SKM-1 treated with dmso at 0.1 percent for 144 hours (cell line): ENCODE results near the gene ROBO2.

Experiments used
- DNase-seq: peaks from one replicate; lab custom pipeline; 2025; ENCODE audit not compliant: unreplicated experiment; lab: John Stamatoyannopoulos, UW

ROBO2 gene

DNA sequence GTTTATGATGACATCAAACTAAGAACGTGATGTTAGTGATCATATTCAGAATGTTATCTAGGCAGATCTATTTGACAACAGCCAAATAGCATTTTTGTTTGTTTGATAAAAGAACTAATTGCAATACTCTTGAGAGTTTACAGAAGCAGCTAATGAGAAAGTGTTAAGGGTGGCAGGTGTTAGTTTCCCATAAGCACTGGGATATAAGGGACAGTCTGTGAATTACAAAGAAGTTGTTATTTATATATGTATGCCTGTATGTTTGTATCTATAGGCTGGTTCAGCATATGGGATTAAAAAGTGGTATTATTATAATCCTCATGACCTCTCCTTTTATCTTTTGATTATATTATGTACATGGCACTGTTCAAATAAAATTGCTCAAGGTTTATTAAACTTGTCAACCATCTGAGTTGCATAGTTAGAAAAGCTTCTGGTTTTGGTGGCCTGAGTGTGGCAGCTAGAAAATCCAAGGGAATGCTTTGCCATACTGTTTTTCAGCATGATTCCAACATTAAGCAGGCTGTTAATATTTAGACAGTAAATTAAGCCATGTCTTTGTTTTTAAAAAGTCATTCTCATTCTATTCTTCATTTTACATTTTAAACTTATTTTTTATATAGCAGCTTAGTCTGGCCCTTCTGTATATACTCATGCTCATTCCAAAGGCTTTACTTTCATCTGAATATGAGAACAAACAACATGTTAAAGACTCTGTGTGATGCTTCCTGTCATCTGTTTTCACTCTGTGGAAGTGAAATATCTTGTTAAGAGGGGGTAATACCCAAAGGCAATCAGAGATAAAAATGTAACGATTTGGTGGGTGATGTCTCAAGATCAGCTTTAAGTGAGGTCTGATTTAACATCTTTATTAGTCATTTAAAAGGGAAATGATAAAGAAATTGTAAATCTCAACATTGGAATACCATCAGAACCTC, 13.1 kb downstream of the ROBO2 start:
- no peak for DNase-seq

DNA sequence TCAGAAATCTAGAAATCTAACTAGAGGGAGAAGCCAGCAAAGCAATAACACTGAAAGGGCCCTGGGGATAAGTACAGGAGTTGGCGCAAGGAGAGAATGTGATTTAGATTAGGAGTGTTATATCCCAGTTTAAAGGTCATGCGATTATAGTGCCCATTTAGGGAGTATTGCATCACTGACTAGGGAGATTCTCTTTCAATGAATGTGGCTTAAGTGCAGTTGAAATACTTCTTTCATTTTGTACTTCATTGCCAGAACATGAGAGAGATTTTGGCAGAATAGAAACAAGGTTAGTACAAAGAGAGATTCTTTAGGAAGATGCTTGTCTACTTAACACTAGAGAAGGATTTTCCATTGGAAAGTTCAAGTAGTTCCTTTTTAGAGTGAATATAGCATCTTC, 13.9 kb downstream of the ROBO2 start:
- no peak for DNase-seq

DNA sequence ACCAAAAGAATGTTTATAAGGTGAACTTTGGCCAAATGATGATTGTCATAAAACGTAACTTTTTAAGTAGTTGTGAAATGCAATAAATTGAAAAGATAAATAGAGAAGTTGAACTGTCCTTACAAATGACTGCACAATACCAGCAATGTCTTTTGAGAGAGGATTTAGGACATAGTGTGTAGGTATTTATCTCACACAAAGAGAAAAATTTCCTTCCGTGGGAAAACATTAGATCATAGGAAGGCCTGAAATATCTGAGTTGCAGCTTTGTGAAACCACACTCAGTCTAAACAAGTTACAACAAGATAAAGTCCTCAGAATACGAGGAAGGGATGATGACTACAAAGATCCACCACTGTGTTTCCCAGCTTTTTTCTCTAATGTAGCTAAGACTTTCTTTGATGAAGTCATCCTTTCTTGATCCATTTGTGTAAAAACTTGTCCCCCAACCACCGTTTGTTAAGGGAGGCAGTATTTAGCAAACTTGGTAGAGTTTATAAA, 16.0 kb downstream of the ROBO2 start:
- DNase-seq, result no peak

DNA sequence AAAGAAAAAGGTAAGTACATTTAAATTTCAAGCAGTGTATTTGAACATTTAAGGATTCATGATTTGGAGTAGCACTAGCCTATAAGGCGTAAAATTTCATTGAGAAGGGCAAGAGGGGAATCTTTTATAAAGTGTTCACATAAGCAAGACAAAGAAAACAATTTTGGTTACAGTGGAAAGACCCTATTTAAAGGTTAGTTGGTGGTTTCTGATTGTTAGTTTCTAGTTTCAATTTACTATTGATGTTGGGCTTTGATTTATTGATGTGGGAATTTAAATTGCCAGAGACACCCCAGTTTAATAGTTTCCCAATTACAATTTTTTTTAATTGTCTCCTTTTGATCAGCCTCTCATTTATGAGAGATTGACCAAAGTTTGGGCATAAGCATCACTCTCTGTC, 19.5 kb downstream of the ROBO2 start:
- DNase-seq, result no peak

DNA sequence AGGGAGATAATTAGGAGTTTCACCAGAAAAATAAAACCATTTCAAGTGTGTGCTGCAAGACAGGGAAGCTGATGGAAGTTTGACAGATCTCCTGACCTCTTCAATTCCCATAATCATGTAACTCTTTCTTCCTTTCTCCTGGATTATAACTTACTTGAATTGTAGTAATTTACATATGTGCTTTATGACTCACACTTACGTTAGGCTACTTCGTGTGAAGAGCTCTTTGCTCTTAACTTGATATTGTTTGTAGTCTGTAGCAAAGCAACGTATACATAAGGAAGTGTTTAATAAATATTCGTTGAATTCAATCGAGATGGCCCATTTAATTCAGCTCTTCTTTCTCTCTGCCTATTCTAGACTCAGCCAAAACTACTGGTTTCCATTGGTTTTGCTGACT, 23.5 kb downstream of the ROBO2 start:
- no peak for DNase-seq

DNA sequence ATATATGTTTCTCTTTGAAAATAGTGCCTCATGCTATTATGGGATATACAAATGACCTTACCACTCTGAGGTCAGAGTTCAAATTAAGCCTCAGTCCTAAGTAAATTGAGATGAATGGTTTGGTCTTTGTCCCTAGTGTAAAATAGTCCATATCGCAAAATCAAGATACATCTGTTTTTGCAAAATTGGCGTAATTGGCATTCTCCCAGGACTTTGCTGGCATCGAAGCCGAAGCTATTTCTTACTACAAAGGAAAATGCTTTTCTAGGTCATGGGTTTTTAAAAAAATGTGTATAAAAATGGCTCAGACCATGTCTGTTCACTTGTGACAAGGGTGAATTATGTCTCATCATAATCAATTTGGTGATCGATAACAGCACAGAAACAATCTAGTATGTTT, 25.9 kb downstream of the ROBO2 start:
- no peak for DNase-seq

DNA sequence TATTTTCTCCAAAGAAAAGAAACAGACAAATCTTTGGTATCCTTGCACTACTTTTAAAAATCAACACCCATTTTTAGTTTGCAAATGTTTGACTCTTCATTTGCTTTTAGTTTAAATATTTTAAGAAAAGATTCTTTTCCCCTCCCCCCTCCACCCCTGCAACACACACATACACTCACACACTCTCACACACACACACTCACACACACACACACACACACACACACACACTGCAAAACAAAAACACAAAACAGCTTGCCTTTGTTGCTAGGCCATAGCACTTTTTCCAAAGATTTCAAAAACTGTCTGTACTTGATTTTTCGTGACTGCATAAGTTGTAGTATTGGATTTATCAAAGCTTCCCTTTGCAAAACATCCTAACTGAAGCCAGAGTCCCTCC, 26.9 kb downstream of the ROBO2 start:
- no peak for DNase-seq

DNA sequence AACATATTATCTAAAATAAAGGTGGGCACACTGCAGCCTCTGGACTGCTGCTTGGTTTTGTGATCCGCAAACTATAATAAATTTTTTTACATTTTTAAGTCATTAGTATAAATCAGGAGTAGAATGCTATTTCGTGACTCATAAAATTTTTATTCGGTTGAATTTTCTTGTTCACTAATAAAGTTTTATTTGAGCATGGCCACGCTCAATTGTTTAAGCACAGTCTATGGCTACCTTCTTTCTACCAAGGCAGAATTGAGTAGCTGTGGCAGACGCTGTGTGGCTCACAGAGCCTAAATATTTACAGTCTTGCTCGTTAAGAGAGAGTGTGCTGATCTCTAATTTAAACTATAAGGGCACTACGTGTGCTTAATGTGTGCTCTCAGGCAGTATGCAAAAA, 28.9 kb downstream of the ROBO2 start:
- no peak for DNase-seq

DNA sequence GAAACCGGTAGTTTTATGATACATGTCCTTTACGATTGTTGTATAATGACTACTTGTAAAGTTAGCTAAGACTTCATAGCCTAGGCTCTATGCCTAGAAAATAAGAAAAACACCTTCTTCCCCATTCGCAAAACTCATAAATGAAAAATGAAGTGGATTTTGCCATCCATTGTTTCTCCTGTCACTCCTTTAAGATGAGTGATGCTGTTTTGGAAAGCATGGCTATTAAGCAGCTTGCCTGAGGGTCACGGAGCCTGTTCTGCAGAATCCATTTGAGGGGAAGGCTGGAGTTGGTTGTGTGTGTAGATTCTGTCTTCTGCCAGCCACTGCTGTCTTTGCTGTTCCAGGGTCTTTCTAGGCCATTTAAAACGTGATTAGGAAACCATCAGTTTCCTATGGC, 31.5 kb downstream of the ROBO2 start:
- no peak for DNase-seq

DNA sequence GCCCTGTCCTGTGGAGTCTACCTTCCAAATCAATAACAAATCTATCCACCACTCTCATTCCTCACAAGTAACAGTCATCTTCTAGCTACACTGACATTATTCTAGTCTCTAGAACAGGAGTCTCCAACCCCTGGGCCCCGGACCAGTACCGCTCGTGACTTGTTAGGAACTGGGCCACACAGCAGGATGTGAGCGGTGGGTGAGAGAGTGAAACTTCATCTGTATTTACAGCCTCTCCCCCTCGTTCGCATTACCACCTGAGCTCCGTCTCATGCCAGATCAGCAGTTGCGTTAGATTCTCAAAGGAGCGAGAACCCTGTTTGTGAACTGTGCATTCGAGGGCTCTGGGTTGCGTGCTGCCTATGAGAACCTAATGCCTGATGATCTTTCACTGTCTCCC, 31.9 kb downstream of the ROBO2 start:
- DNase-seq, result no peak

DNA sequence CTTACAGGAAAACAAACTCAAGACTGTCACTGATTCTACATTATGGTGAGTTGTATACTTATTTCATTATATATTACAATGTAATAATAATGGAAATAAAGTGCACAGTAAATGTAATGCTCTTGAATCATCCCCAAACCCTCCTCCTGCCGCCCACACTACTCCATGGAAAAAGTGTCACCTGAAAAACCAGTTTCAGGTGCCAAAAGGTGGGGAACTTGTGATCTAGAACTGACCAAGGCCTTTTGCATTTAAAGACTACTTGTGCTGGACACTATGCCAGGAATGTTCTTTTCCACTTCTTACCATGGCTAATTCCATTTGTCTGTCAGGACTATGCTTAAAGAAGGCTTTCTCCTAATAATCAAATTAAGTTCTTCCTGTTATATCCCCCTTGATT, 32.3 kb downstream of the ROBO2 start:
- DNase-seq, result no peak

DNA sequence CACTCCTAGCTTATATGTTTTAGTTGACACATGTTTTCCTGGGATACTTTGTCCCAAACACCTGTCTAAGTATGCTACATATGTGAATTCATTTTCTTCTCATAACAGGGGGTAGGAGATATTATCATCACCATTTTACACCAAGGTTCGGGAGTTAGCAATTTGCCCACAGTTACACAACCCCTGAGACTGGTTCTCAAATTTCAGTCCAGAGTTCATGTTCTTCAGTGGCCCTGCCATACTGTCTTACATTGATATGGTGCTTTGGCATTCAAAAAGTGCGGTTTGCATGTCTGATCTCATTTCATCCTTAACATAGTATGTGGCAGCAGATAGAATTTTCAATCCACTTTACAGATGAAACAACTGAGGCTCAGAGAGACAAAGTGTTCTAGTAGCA, 38.4 kb downstream of the ROBO2 start:
- no peak for DNase-seq

DNA sequence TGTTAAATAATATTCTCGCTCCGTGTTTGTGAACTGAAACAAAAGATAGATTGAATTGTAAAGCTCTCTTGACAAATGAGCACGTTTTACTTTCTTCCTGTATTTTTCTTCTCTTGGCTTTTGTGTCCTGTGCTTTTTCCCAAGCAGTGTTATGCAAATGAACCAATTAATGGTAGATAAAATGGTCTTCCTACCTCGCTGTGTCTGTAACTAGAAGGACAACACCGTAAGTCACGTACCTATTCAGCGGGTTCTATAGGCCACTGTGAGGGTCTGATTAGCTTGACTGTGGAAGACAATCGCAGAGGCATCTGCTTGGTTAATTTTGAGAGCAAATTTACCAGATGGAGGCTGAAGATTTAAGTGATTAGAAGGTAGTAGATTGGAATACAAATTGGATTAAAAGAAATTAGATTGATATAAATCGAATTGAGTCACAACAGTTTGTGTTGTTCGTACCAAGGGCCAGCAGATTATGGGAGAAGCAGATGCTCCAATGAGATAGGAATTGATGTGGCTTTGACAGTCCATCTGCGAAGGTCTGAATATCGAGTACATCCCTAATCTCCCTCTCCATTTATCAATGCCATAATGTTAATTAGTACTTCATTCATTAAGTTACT, 40.2 kb downstream of the ROBO2 start:
- no peak for DNase-seq

DNA sequence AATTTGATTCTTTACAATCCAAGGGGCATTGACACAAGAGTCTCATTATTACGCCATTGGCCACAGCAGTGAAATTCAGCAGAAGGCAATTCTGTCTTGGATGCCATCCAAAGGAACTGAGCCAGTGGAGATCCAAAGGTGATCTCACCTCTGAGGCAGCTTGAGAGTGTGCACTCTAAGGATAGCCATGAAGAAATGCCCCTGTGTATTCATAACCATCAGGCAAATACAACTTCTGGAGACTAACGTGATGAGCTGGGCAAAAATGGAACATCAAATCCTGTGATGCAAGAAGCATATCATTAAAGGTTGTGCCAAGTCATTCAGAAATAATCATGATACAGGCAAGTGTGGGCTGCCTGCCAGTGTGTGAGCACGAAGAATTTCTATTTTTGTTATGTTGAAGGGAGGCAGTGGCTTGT, 41.4 kb downstream of the ROBO2 start:
- no peak for DNase-seq

DNA sequence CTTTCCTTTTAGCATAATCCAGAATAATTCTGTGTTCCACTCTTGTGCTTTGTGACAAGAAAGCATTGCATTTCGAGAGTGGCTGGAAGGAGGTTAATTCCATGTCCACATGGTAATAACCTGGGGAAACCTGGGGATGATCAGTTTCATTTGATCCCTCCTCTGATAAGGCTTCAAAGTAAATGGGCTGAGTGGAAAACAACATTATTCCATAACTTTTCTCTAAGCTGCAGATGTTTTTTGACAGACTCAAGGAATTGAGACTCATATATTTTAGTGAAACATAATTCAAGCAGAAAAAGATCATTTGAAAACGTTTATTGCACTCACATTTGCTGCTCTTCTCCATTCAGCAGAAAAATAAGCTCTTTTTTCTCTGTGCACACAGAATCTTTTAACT, 44.6 kb downstream of the ROBO2 start:
- no peak for DNase-seq

DNA sequence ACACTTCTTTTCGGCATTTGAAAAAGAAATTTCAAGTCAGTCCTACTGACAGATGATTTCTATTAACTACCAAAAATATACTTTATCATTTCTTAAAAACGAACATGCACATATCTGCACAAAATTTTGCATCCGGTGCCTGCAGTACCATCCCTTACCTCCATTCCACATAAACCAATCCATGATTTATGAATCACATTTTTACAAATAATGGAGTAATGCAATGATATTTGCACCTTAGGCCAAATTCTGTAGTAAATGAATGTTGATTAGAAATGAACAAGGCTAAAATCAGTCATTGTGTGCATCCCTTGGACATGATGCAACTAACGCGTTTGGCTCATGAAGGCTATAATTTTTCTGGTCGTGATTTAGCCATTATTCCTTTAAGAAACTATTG, 46.5 kb downstream of the ROBO2 start:
- no peak for DNase-seq

DNA sequence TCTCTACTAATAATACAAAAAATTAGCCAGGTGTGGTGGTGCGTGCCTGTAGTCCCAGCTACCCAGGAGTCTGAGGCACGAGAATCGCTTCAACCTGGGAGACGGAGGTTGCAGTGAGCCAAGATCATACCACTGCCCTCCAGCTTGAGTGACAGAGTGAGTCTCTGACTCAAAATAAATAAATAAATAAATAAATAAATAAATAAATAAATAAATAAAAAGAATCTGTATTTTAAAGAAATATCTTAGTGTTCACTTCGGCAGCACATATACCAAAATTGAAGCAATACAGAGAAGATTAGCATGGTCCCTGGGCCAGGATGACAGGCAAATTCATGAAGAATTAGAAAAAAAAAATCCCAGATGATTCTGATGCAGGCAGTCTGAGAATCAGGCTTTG, 51.9 kb downstream of the ROBO2 start:
- DNase-seq, result no peak

DNA sequence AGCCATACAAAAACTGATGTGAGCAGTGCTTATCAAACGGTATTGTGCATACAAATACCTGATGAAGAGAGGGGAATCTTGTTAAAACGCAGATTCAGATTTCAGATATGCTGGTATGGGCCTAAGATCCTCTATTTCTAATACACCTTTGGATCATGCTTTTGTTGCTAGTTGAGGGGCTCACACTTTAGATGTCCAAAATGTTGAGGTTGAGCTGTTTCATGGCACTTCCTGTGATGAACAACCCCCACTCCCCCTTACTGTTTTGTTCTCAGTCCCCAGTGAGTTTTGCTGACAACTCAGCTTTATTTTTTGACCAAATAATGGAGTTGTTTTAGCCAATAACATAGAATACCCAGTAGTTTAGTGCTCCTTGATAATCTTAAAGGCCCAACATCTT, 53.2 kb downstream of the ROBO2 start:
- DNase-seq, result no peak

DNA sequence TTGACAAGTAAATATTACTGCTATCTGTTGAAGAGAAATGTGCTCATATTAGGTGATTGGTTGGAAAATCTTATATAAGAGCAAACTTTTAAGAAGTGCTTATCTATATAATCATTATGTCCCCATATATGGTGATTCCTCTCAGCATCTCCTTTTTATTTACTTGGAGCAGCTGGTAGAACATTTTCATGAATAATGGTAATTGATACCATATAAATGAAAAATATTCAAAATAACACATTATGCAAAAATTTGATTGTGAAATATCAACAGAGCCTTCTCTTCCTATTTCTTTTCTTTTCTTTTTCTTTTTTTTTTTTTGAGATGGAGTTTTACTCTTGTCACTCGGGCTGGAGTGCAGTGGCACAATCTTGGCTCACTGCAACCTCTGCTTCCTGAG, 56.2 kb downstream of the ROBO2 start:
- no peak for DNase-seq

DNA sequence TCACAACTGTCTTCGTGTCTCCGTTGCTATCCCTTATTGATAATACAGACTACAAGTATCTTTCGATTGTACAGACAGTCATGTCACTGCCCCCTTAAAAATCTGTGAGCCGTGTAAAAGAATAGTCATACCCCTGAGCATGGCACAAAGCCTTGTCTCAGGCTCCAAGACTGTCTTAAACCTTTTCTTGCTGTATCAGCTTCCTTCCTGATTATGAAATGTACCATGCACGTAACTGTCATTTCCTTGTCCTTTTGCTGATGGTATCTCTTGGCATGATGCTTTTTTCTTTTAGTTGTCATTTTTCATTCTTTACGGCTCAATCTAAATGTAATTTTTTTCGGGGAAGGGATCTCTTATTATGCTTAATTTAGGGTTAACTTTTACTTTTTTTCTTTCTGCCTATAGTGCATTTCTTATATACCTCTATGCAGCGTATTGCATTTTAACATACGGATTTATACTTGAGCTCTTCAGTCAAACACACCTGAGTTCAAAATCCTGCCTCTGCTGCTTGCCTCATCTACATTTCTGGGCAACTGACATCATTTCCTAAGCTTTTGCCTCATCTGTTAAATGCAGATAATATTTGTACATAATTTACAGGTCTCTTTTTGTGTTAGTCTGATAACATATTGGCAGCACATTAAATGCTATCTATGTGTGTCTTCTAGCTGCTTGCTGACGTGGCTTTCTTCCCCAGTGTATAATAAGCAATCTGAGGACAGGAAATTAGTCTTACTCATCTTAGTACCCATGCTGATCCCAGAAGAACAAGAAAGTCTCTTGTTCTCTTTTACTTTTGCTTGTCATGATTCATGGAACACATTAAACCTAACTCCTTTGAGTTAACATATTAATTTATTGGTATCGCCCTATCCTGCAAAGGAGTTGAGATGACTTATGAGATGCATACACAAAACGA, 57.3 kb downstream of the ROBO2 start:
- DNase-seq, result no peak

DNA sequence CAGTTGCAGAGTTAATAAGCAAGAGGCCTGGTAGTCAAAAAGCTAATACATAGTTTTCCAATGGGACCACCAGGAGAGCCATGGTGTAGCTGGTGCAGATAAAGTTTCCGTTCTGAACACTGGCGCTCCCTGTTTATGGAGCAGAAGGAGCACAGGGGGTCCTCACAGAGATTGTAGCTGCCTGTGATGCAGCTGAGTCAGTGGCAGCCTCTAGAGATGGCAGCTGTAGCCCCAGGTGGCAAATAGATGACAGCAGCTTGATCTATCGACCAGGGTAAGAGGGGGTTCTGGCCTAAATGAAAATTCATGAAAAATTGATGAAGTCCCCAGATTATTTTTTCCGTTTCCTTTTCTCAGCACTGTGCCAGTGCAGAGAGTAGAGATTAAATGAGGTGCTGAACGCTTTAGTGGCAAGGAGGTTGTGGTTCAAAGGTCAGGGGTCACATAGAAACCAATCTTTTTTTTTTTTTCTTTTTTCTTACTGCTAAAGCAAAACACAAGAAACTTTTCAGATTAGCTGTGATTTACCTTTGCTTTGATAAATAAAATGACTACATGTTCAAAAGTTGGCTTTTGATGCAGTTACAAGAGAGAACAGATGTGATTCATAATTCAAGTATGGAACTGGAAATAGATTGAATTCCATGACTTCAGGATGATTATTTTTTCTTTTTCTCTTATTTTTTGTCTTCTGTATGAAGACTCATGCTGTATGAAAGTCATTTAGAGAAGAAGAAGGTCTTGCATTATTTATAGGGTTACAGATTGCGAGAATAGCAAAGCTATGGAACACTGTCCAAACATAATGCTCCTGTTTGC, 63.3 kb downstream of the ROBO2 start:
- DNase-seq, result no peak
